GM12878 (cell line): ENCODE data around the gene MDH1B. TPM values are rescaled to one million over a fixed set of nuclear protein-coding genes. Genes with fewer than 3 reads are reported as not detected.

Source experiments
- ATAC-seq: fragments of 200-7000 bp; cut with Tn5 transposase; 3 replicates; pipeline ENCODE4 v1.9.1; 2020; ENCODE audit warnings: mild to moderate bottlenecking, moderate library complexity
- BruUV-seq: library from RNA; stranded (reverse); fragments of 400-500 nt; replicated peaks from 2 replicates; lab custom pipeline; 2021; lab: Mats Ljungman, UMichigan
- CTCF ChIA-PET: fragments of 300-600 bp; sonication (Branson Sonifier 250); formaldehyde crosslinking; extraction: SDS; loops from one replicate; lab custom pipeline; 2021; ENCODE audit warnings: inconsistent platforms; lab: Yijun Ruan, JAX
- POLR2A ChIA-PET: fragments of 350-600 bp; formaldehyde crosslinking; extraction: SDS; loops from one replicate; lab custom pipeline; 2021; ENCODE audit warnings: inconsistent platforms; lab: Charles Lee
- RAD21 ChIA-PET: fragments of 300-600 bp; sonication (Branson Sonifier 250); formaldehyde crosslinking; loops from one replicate; lab custom pipeline; 2023; ENCODE audit warnings: antibody characterized with exemption; ENCODE audit not compliant: unreplicated experiment; lab: Charles Lee
- SMC1A ChIA-PET: fragments of 300-600 bp; sonication (Branson Sonifier 250); formaldehyde crosslinking; loops from one replicate; lab custom pipeline; 2023; ENCODE audit not compliant: unreplicated experiment, uncharacterized antibody; lab: Charles Lee
- DNase-seq: peaks from one replicate; pipeline ENCODE4 v3.0.0-alpha.2; 2011; ENCODE audit warnings: low read depth, low spot score
- FAIRE-seq: peaks from 3 replicates; lab custom pipeline; 2011; peaks lifted over from hg19 to GRCh38; lab: Jason Lieb, UNC
- H2AFZ ChIP-seq: 2 replicates; pipeline ENCODE4 v1.6.0; 2011; ENCODE audit warnings: low read depth, low read length, control low read depth; ENCODE audit not compliant: control insufficient read depth
- H3K27ac ChIP-seq: 2 replicates; pipeline ENCODE4 v1.5.1; 2011; ENCODE audit warnings: control low read depth; ENCODE audit not compliant: control insufficient read depth, insufficient read depth
- H3K27me3 ChIP-seq, 2 experiments: replicated peaks in 1 of 2; 2 replicates each; pipeline versions ENCODE4 v1.6.0 to v1.6.1; 2011; ENCODE audit warnings: low read length in 1 of 2; ENCODE audit not compliant: control insufficient read depth in 2 of 2, insufficient read depth in 2 of 2
- H3K36me3 ChIP-seq, 2 experiments: 2 replicates each; pipeline ENCODE4 v1.5.1; 2011; ENCODE audit warnings: low read length in 1 of 2; ENCODE audit not compliant: control insufficient read depth in 2 of 2, insufficient read depth in 2 of 2
- H3K4me1 ChIP-seq: 2 replicates; pipeline ENCODE4 v1.6.1; 2011; ENCODE audit warnings: mild to moderate bottlenecking, low read length, moderate library complexity, mixed read lengths; ENCODE audit not compliant: control insufficient read depth, insufficient read depth
- H3K4me2 ChIP-seq: 2 replicates; pipeline ENCODE4 v1.6.0; 2011; ENCODE audit warnings: control low read depth; ENCODE audit not compliant: control insufficient read depth, insufficient read depth
- H3K4me3 ChIP-seq: fragments of 200-600 bp; sonication (generic); 2 replicates; pipeline ENCODE4 v1.5.1; 2016
- H3K79me2 ChIP-seq: 2 replicates; pipeline ENCODE4 v1.6.0; 2011; ENCODE audit warnings: low read length; ENCODE audit not compliant: control insufficient read depth, insufficient read depth
- H3K9ac ChIP-seq: 2 replicates; pipeline ENCODE4 v1.8.0; 2011; ENCODE audit warnings: low read length, control low read depth, mixed read lengths; ENCODE audit not compliant: control insufficient read depth, insufficient read depth
- H3K9me3 ChIP-seq: replicated peaks from 3 replicates; pipeline ENCODE4 v1.5.1; 2011; ENCODE audit warnings: mild to moderate bottlenecking, low read length; ENCODE audit not compliant: control insufficient read depth, insufficient read depth
- H4K20me1 ChIP-seq: 2 replicates; pipeline ENCODE4 v1.6.0; 2011; ENCODE audit not compliant: control insufficient read depth, insufficient read depth
- CBX5 ChIP-seq: sonication (generic); IDR thresholded peaks from 2 replicates; pipeline ENCODE4 v1.6.1; 2016; ENCODE audit warnings: low read depth, moderate library complexity, mild to moderate bottlenecking, inconsistent platforms
- CHD4 ChIP-seq: fragments of 200-600 bp; sonication (generic); IDR thresholded peaks from 2 replicates; pipeline ENCODE4 v1.6.1; 2016; ENCODE audit warnings: mild to moderate bottlenecking
- E4F1 ChIP-seq: fragments of 450-650 bp; IDR thresholded peaks from 2 replicates; pipeline ENCODE4 v1.6.1; 2018; ENCODE audit warnings: borderline replicate concordance, mild to moderate bottlenecking; ENCODE audit not compliant: partially characterized antibody
- ELK1 ChIP-seq: IDR thresholded peaks from 2 replicates; pipeline ENCODE4 v1.6.1; 2012; ENCODE audit warnings: low read depth, low read length, improper control_type of control experiment
- ETV6 ChIP-seq, 2 experiments: fragments of 450-650 bp in 1 of 2; IDR thresholded peaks in 1 of 2; conservative IDR thresholded peaks in 1 of 2; 2 replicates each; pipeline ENCODE4 v1.6.1; 2014; ENCODE audit warnings: antibody characterized with exemption in 1 of 2, borderline replicate concordance in 1 of 2, low read depth in 1 of 2, mild to moderate bottlenecking in 1 of 2, moderate library complexity in 1 of 2
- IKZF1 ChIP-seq: fragments of 450-650 bp; conservative IDR thresholded peaks from 2 replicates; pipeline ENCODE4 v1.6.1; 2017; ENCODE audit warnings: antibody characterized with exemption, mild to moderate bottlenecking
- IRF3 ChIP-seq: fragments of 450-650 bp; IDR thresholded peaks from 2 replicates; pipeline ENCODE4 v1.6.1; 2014; ENCODE audit warnings: mild to moderate bottlenecking
- MEF2B ChIP-seq: fragments of 450-650 bp; IDR thresholded peaks from 2 replicates; pipeline ENCODE4 v1.6.1; 2018; ENCODE audit warnings: mild to moderate bottlenecking, moderate library complexity; ENCODE audit not compliant: partially characterized antibody, poor library complexity, severe bottlenecking
- MYB ChIP-seq: fragments of 150-350 bp; IDR thresholded peaks from 2 replicates; pipeline ENCODE4 v1.6.1; 2014; ENCODE audit warnings: mild to moderate bottlenecking, low read depth, low read length, borderline replicate concordance
- PAX8 ChIP-seq: fragments of 450-650 bp; IDR thresholded peaks from 2 replicates; pipeline ENCODE4 v1.6.1; 2017; ENCODE audit warnings: mild to moderate bottlenecking, moderate library complexity
- POLR2AphosphoS5 ChIP-seq: IDR thresholded peaks from 2 replicates; pipeline ENCODE4 v1.6.1; 2011; ENCODE audit warnings: mild to moderate bottlenecking, low read length, inconsistent platforms
- POU2F2 ChIP-seq: IDR thresholded peaks from 3 replicates; pipeline ENCODE4 v1.6.1; 2011; ENCODE audit warnings: low read depth, mild to moderate bottlenecking, low read length, borderline replicate concordance
- REST ChIP-seq: IDR thresholded peaks from 2 replicates; pipeline ENCODE4 v1.6.1; 2012; ENCODE audit warnings: mild to moderate bottlenecking, low read depth, low read length
- SMC3 ChIP-seq: IDR thresholded peaks from 2 replicates; pipeline ENCODE4 v1.6.1; 2011; ENCODE audit warnings: low read length, improper control_type of control experiment, borderline replicate concordance
- SRF ChIP-seq, 2 experiments: IDR thresholded peaks; 2 replicates each; pipeline ENCODE4 v1.6.1; 2011; ENCODE audit warnings: low read depth in 2 of 2, low read length in 2 of 2, mild to moderate bottlenecking in 1 of 2, moderate library complexity in 1 of 2
- WRNIP1 ChIP-seq: IDR thresholded peaks from 2 replicates; pipeline ENCODE4 v1.6.1; 2011; ENCODE audit warnings: low read depth, low read length, improper control_type of control experiment, borderline replicate concordance
- YY1 ChIP-seq: IDR thresholded peaks from 2 replicates; pipeline ENCODE4 v1.6.1; 2011; ENCODE audit warnings: low read depth, mild to moderate bottlenecking, low read length
- WGBS: methylation state at CpG from one replicate; pipeline ENCODE4 v1.1.6; 2016; ENCODE audit warnings: low lambda C conversion rate; ENCODE audit not compliant: insufficient replicate concordance, insufficient coverage; ENCODE audit errors: missing lambda C conversion rate; 5-methylcytosine and 5-hydroxymethylcytosine counted together
- in situ Hi-C: fragments of 300-500 bp; cut with MboI; formaldehyde crosslinking; loops from 9 replicates; pipeline ENCODE4 v1.14.3; 2018; ENCODE audit warnings: mixed read lengths
- intact Hi-C: fragments of 100-400 bp; cut with micrococcal nuclease; formaldehyde crosslinking; loops from one replicate; pipeline ENCODE4 v1.14.2; 2022; ENCODE audit not compliant: unreplicated experiment
- polyA plus RNA-seq, 11 experiments: library from polyadenylated mRNA; depleted of rRNA in 4 of 11; unstranded in 6 of 11; stranded (reverse) in 5 of 11; fragments of >200 nt; fragmentation: Nextera tagmentation in 4 of 11; fragmentation: Illumina TruSeq in 1 of 11; extraction: Ambion mirVana in 4 of 11; extraction: Trizol in 1 of 11; gene quantifications; 1 replicate in 1 of 11; 2 replicates in 10 of 11; pipeline versions ENCODE4 v1.2.1 to v1.2.3, GENCODE V29; 2011 to 2016; ENCODE audit warnings: inconsistent platforms in 2 of 11, missing spikeins in 2 of 11, low read depth in 1 of 11
- total RNA-seq, 4 experiments: library from RNA; depleted of rRNA in 3 of 4; stranded (reverse); fragments of >200 nt in 3 of 4; fragmentation: Illumina TruSeq in 1 of 4; extraction: Trizol in 1 of 4; gene quantifications; 2 replicates each; pipeline versions ENCODE4 v1.2.1 to v1.2.3, GENCODE V29; 2013 to 2021

MDH1B gene
- total and polyA plus RNA-seq, 10 of the 15 experiments (the other 5 are each of a cell fraction or from before 2014, with no cell fraction given) = 0.47 to 1.6 (median 0.98) TPM

GRCh38 chr2:206774871-206775270, 9.7 kb upstream of the MDH1B start:
- TF ChIP-seq IRF3 (no peak), IKZF1 (no peak), POLR2AphosphoS5 (no peak), POU2F2 (no peak), ETV6 (conservative IDR thresholded peaks at IDR 0.05 in 1 of 2, IDR thresholded peaks at IDR 0.05 in 1 of 2; ENCODE audit: borderline replicate concordance in 1 of 2, low read depth in 1 of 2) (no peak), E4F1 (no peak), ELK1 (no peak), MYB (no peak), REST (no peak), SRF (IDR thresholded peaks at IDR 0.05; ENCODE audit: low read depth in 2 of 2, low read length in 2 of 2) (no peak), CHD4 (no peak), MEF2B (no peak), WRNIP1 (no peak), YY1 (no peak), SMC3 (no peak), CBX5 (no peak), PAX8 (no peak)
- intact Hi-C loops = no loop called here
- peaks cover 0 to 18% of the 10 kb centered on the region in 2 experiments; a peak in 2 of 4 replicates for H3K36me3 ChIP-seq
- no peak for FAIRE-seq
- H3K4me2 ChIP-seq = no peak overlapping the region
- RAD21 ChIA-PET = interaction anchor here (0.7 kb wide), 1 partner anchor 79 kb away, joined by 3 read pairs; no protein-coding TSS in a partner anchor
- POLR2A ChIA-PET = no interaction called here
- in situ Hi-C loops = no loop called here
- H3K4me3 ChIP-seq = no peak overlapping the region
- H3K4me1 ChIP-seq = no peaks in the 10 kb centered on the region
- H3K79me2 ChIP-seq = peaks cover 4% of the 10 kb centered on the region
- H3K9me3 ChIP-seq = peaks cover 13% of the 10 kb centered on the region; the same call in 2 of the 3 replicates
- H3K27me3 ChIP-seq = no peaks in the 10 kb centered on the region
- WGBS = 88% methylated on average over 1 of the region's 1 CpG
- BruUV-seq = no TSS peak
- no peak for DNase-seq
- no peak overlapping the region for H3K27ac ChIP-seq
- no peak overlapping the region for H3K9ac ChIP-seq
- SMC1A ChIA-PET = no interaction called here
- no peak for ATAC-seq
- no peak overlapping the region for H2AFZ ChIP-seq
- H4K20me1 ChIP-seq = no peaks in the 10 kb centered on the region
- CTCF ChIA-PET = interaction anchor here (0.7 kb wide), 1 partner anchor 611 kb away, joined by 3 read pairs; no protein-coding TSS in a partner anchor
